GM18511 (cell line): Measurements from ENCODE around the gene METTL1.
"Not testable (repeated sequence)": the region's sequence is repeated elsewhere in the genome, so short reads cannot be mapped to it uniquely, and the experiment has no call there.

Experiments
- ATAC-seq: cut with Tn5 transposase; IDR thresholded peaks from one replicate; pipeline ENCODE4 v1.9.1; 2021; ENCODE audit warnings: mild to moderate bottlenecking, moderate library complexity; ENCODE audit not compliant: unreplicated experiment

METTL1 gene

DNA sequence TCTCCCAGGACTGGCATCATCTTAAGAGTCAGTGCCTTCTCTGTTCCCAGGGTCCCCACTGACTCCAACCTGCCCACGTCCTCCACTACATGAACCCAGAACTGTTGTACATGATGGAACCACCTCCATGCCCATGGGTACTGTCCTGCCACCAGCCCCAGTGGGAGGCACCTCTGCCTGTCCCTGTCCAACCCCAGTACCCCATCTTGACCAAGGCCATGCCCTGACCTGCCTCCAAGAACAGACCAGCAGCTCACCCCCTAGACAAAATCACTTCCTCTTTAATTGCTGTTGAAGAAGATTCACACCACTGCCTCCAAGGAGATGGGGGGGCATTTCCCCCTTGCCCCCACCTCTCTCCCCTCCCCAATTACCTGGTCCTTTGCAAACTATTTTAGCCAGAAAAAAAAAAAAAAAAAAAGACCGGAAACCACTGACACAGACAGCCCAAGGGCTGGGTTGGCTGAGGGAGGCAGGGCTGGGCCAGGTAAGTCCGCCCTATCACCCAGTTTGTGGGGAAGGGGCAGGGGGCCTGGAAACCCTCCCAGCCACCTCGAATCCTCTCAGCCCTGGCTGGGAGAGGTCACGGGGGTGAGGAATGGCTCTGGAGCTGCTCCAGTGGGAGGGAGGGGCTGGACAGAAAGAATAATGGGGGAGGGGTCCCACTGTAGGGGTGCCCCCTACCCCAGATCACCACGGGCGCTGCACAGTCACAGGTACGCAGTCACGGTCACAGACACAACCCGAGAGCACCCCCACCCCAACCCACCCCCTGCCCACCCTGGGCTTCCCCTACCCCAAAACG, 46.8 kb downstream of the METTL1 start:
- ATAC-seq: no peak

DNA sequence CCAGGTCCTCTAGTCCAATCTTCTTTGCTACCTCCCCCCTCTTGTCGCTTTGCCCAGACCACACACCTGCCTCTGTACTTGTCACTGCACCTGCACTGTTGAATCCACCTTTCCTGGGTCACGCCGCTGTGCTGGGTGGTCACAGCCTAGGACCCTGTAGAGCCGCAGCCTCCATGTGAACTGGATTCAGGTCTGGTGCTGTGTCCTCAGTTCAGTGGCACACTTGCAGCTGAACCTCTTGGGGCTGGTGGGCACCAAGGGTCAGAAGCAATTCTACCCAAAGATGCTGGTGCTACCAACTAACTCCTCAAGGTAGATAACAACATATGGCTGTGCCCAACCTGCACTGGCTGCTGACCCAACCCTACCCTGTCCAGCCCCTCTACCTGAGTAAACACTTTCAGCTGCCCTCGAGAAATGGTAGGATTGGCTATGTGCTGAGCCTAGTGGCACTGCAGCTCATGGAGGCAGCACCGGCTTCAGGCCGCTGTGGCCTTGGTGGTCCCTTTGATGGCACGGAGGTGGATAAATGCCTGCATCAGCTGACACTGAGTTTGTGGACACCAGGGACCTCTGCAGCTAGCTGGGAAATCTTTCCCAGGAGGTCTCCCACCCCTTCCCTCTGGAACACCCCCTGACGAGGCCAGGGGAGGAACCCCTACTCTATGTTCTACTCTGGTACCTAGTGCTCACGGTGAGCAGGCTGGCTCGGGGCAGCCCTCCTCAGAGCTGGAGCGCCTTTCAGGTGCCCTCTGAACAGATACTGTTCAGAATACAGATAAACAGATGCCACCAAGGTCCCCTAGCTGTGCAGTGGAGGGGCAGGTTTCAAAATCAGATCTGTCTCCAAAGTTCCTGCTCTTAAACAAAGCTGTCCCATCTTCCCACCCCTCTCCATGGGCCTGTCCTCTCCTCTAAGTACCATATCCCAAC, 47.6 kb downstream of the METTL1 start:
- no peak for ATAC-seq

DNA sequence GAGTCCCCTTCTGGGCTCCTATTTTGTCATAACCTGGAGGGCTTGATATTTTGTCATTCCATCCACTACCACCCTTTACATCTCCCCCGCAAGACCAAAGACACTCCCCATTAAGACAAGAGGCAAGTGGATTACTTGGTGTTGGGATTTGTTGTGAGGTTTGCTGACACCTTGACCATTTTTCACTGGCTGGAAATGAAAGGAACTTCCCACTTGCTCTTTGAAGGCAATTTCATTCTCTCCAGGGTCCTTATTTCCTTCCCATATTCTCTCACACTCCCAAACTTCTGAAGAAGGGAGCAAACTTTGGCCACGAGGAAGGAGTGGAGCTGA, 48.3 kb downstream of the METTL1 start:
- no peak for ATAC-seq

DNA sequence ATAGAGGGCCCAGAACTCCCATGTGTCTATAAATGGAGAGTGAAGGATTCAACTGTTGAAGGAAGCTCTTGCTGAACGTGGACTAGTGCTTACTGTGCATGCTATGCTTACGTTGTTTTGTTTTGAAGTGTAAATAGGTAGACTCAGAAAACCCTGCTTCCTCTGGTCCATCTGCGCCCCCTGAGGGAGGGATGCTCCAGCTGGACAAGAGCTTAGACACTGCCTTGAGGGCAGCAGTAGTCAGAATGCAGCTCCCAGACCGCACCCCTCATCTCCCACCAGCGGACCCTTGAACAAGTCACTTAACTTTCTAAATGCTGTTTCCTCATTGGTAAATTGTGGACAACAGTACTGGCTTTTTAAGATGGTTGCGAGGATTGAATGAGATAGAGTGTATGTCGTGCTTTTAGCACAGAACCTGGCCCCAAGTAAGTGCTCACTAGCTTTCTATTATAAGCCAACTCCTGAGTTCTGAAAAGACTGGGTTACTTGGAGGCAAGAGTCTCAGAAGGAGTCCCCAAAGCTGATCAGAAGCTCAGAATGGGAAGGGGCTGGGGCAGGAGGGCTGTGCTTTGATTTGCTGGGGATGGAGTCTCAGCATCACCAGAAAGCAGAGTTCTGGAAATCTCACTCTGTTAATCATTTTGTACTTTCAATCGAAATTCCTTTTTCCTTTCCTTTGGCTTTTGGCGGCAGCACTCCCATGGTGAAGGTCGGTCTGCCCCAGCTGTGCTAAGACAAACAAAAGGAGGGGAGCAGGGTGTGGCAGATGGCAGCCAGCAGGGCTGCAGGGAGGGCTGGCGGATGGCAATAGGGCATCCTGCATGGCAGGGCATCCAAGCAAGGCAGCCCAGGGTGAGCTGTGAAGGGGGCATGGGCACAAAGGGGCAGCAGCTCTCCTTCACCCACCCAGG, 48.9 kb downstream of the METTL1 start:
- ATAC-seq: no peak

DNA sequence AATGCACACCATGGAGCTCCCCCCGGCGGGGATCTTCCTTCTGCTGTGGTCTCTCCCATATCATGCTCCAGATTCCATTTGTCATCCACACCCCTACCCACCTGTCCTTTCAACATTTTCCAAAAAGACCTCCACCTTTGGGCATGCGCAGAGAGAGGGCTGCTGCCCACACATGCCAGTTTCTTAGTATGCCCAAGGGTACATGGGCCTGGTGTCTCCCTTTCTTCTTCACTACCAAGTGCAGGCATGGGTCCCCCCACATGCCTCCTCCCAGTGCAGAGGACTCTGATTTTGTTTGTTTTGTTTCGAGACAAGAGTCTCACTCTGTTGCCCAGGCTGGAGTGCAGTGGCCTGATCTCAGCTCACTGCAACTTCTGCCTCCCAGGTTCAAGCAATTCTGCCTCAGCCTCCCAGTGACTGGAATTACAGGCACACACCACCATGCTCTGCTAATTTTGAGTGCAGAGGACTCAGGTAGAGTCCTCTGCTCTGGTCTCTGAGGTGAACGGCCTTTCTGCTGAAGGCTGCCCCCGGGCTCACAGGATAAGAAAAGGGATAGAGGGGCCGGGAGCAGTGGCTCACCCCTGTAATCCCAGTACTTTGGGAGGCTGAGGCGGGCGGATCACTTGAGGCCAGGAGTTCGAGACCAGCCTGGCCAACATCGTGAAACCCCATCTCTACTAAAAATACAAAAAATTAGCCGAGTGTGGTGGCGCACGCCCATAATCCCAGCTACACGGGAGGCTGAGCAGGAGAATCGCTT, 49.9 kb downstream of the METTL1 start:
- not testable (repeated sequence) for ATAC-seq

DNA sequence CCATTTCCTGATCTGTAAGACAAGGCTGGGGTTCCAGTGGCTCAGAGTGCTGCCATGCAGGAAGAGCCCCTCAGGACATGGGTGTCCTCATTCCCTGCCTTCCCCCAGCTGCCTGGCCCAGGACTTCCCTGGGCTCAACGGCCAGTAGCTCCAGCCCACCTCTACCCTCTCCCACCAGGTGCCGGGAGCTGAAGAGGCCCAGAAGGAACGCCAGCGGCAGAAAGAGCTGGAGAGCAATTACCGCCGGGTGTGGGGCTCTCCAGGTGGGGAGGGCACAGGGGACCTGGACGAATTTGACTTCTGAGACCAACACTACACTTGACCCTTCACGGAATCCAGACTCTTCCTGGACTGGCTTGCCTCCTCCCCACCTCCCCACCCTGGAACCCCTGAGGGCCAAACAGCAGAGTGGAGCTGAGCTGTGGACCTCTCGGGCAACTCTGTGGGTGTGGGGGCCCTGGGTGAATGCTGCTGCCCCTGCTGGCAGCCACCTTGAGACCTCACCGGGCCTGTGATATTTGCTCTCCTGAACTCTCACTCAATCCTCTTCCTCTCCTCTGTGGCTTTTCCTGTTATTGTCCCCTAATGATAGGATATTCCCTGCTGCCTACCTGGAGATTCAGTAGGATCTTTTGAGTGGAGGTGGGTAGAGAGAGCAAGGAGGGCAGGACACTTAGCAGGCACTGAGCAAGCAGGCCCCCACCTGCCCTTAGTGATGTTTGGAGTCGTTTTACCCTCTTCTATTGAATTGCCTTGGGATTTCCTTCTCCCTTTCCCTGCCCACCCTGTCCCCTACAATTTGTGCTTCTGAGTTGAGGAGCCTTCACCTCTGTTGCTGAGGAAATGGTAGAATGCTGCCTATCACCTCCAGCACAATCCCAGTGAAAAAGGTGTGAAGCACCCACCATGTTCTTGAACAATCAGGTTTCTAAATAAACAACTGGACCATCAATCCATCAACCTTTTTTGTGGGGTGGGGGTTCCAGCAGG, 51.0 kb downstream of the METTL1 start:
- no peak for ATAC-seq

DNA sequence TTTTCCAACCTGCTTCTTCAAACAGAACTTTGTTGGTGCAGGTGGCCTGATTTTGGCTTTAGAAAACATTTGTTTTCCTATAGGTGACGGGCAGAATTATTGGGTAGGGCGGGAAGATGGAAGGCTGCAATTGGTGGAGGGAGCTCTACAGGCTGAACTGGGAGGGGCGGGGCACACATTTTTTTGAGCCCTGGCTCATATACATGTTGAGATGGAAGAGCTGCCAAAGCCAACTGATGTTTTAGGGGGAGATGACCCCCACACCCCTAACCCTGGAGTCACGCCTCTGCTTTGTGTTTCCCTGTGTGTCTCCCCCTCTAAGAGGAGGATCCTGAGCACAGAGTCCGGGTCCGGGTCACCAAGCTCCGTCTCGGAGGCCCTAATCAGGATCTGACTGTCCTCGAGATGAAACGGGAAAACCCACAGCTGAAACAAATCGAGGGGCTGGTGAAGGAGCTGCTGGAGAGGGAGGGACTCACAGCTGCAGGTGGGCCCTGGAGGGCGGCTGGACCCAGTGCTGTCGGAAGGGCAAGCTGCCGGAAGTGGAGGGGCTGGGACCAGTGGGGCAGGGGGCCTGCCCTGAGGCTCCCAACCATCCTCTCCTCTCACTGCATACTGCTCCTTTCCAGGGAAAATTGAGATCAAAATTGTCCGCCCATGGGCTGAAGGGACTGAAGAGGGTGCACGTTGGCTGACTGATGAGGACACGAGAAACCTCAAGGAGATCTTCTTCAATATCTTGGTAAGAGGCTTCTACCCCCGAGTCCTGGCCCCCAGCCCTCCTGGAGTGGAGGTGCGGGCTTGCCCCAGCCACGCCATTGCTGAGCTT, 51.9 kb downstream of the METTL1 start:
- ATAC-seq: no peak

- no peak for ATAC-seq
These were observed 53.0 kb downstream of the METTL1 start for GRCh38 chr12:57718641-57719528.
